NCI-H1694 (cell line): ENCODE data around the gene SNCB.

Experiments used
- DNase-seq: peaks from one replicate; lab custom pipeline; 2025; lab: John Stamatoyannopoulos, UW

Gene SNCB

GRCh38 chr5:176660860-176661641, 30.7 kb upstream of the SNCB start:
- peak; percentile 49 for DNase-seq

- no peak for DNase-seq
Measured at GRCh38 chr5:176660530-176660859, 30.2 kb upstream of the SNCB start.

- no peak for DNase-seq
Measured at GRCh38 chr5:176659860-176660461, 29.6 kb upstream of the SNCB start.

GRCh38 chr5:176659512-176659839, 29.1 kb upstream of the SNCB start:
- no peak for DNase-seq

GRCh38 chr5:176658817-176659511, 28.6 kb upstream of the SNCB start:
- DNase-seq: no peak

GRCh38 chr5:176658007-176658599, 27.8 kb upstream of the SNCB start:
- DNase-seq: peak; percentile 60

- no peak for DNase-seq
Measured at GRCh38 chr5:176656467-176656990, 26.2 kb upstream of the SNCB start.

- DNase-seq: no peak
Measured at GRCh38 chr5:176654856-176655255, 24.5 kb upstream of the SNCB start.

- peak; percentile 86 for DNase-seq
Measured at GRCh38 chr5:176653401-176654385, 23.4 kb upstream of the SNCB start.

- DNase-seq: peak; percentile 66
Measured at GRCh38 chr5:176652136-176652535, 21.8 kb upstream of the SNCB start.

- DNase-seq: no peak
Measured at GRCh38 chr5:176651472-176651980, 21.2 kb upstream of the SNCB start.

- DNase-seq: no peak
Measured at GRCh38 chr5:176650354-176650884, 20.1 kb upstream of the SNCB start.

- no peak for DNase-seq
Measured at GRCh38 chr5:176648474-176649194, 18.3 kb upstream of the SNCB start.

GRCh38 chr5:176647843-176648473, 17.6 kb upstream of the SNCB start:
- peak; percentile 11 for DNase-seq

GRCh38 chr5:176647030-176647842, 16.9 kb upstream of the SNCB start, which contains the start of gene TSPAN17:
TSS of gene TSPAN17 (plus strand) at chr5:176647484. CDS start at chr5:176647616, 132 bp downstream.
- DNase-seq: peak; percentile 95

GRCh38 chr5:176646707-176647029, 16.3 kb upstream of the SNCB start:
- DNase-seq: no peak

- no peak for DNase-seq
Measured at GRCh38 chr5:176646049-176646706, 15.8 kb upstream of the SNCB start.

- no peak for DNase-seq
Measured at GRCh38 chr5:176644878-176645670, 14.7 kb upstream of the SNCB start.
